Right lobe of liver (tissue), 4 donors: Measurements from ENCODE around the gene LYRM9.
"Not testable (repeated sequence)": the region's sequence is repeated elsewhere in the genome, so short reads cannot be mapped to it uniquely, and the experiment has no call there.

Experiments used
- POLR2A ChIP-seq: fragments of 450-650 bp; IDR thresholded peaks from one replicate; pipeline ENCODE4 v1.6.1; 2017; ENCODE audit warnings: antibody characterized with exemption, mild to moderate bottlenecking
- TF ChIP-seq, protein P1 (sequence below), 4 donors: fragments of 200-600 bp in 3 of 4; fragments of 450-650 bp in 1 of 4; IDR thresholded peaks; one replicate each; pipeline versions ENCODE4 v1.5.1 to v1.8.0; 2016 to 2022; ENCODE audit warnings: antibody characterized with exemption in 4 of 4, mild to moderate bottlenecking in 2 of 4
- donor health status: DM: no; HTN: no; CAD: no.
- donor health status: DM: no; HTN: no; CAD: no.
- donor health status: DM: no; HTN: yes; CAD: no.

DNA sequence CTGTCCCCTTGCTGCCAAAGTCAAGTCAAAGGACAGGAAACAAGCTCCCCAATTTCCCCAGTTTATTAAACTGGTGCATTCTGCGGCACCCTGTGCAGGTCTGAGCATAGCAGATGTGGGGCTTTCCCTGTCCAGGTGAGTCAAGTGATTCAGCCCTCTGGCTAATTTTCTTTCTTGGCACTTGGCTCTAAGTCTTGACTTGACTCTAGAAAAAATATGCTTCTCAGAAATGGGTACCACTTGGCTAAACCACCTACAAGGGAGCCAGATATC is 52.8 kb downstream of the LYRM9 start:
- TF ChIP-seq, protein P1, sequence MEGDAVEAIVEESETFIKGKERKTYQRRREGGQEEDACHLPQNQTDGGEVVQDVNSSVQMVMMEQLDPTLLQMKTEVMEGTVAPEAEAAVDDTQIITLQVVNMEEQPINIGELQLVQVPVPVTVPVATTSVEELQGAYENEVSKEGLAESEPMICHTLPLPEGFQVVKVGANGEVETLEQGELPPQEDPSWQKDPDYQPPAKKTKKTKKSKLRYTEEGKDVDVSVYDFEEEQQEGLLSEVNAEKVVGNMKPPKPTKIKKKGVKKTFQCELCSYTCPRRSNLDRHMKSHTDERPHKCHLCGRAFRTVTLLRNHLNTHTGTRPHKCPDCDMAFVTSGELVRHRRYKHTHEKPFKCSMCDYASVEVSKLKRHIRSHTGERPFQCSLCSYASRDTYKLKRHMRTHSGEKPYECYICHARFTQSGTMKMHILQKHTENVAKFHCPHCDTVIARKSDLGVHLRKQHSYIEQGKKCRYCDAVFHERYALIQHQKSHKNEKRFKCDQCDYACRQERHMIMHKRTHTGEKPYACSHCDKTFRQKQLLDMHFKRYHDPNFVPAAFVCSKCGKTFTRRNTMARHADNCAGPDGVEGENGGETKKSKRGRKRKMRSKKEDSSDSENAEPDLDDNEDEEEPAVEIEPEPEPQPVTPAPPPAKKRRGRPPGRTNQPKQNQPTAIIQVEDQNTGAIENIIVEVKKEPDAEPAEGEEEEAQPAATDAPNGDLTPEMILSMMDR (IDR thresholded peaks at IDR 0.05) = not testable (repeated sequence)
- TF ChIP-seq POLR2A = not testable (repeated sequence)
